GM21717 (cell line): ENCODE measurements around the gene MPDZ.

ENCODE experiments used
- ATAC-seq: cut with Tn5 transposase; IDR thresholded peaks from one replicate; pipeline ENCODE4 v1.9.1; 2021; ENCODE audit warnings: mild to moderate bottlenecking, moderate library complexity; ENCODE audit not compliant: unreplicated experiment

Gene MPDZ

GRCh38 chr9:13088720-13089427, 190.6 kb downstream of the MPDZ start:
- peak; percentile 77 for ATAC-seq

GRCh38 chr9:13083963-13084528, 195.4 kb downstream of the MPDZ start:
- ATAC-seq, result no peak

DNA sequence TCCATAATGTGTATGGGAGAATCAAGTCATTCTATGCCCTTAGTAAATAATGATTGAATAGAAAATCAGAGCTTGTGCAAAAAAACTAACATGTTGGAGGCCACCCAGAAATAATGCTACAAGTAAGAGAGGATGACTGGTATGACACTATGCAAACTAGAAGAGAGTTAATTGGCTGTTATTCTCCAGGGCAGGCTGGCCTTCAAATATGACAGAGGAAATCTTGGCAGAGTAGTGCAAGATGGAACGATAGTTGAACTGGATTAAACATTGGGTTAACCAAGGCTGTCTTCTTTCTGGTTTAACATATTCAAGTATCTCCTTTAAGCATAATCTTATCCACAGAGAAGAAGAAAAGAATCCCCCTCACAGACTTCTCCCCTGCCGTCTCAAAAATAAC, 196.1 kb downstream of the MPDZ start:
- ATAC-seq, result no peak

DNA sequence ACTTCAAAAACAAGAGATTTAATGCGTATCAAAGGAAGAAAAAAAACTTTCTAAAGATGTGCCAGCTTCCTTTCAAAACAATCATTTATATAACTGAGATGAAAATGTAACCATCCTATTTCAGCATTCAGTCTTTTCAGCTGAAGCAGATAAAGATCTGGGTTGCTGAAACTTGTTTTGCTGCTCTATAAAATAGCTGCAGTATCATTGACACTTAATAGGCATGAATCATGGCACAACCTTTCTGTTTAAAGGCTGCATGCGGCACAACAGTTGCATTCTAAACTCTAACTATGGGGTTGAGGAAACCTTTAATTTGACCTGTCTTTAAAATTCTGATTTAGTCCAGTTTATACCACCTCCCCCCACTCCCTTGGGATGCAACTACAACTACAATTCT, 196.7 kb downstream of the MPDZ start:
- no peak for ATAC-seq

GRCh38 chr9:13078164-13078563, 201.3 kb downstream of the MPDZ start:
- ATAC-seq, result no peak

GRCh38 chr9:13076616-13077015, 202.9 kb downstream of the MPDZ start:
- no peak for ATAC-seq

DNA sequence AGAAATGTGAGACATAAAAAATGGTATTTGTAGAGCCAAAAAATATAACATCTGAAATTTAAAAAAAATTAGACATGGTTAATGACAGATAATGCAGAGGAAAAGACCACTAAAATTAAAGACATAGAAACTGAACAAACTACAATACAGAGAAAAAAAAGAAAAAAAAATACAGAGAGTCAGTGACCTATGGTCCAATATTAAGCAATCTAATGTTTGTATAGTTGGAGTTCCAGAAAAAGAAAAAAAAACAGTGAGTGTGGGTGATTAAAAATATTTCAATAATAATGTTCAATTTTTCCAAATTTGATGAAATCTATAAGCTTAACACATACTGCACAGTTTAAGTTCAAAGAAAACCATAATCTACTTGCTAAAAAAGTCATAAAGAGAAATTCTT, 207.6 kb downstream of the MPDZ start:
- no peak for ATAC-seq

DNA sequence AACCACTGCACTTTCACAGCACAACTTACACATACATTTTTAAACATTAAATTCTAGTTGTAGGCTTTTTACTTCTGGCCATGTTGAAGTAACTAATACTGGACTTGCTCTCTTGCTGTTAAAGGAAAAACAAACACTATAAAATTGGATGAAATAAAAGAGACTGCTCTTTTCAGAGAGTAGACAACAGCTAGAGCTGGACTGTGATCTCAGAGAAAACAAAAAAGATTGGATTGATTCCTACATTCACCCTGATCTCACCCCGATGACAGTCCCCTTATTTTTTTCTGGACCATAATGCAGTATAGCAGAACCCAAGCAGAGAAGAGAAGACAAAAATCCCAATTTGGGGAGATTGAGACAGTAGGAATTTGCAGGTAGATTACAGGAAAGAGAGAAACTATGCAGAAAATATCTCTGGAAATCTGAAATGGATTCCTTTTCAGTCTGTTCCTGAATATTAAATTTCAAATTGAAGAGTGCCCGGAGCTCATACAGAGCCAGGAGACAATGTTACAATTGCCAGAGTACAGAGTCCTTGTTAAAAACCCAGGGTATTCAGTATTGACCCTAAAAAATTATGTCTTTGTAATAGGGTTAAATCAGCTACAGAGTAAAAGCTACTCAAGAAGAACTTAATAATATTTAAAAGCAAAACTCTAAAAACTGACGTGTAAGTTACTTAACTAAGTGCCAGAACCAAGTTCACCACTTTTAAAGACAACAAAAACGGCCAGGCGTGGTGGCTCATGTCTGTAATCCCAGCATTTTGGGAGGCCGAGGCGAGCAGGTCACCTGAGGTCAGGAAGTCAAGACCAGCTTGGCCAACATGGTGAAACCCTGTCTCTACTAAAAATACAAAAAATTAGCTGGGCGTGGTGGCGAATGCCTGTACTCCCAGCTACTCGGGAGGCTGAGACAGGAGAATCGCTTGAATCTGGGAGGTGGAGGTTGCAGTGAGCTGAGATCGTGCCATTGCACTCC, 208.6 kb downstream of the MPDZ start:
- no peak for ATAC-seq

GRCh38 chr9:13069498-13069897, 210.0 kb downstream of the MPDZ start:
- ATAC-seq, result no peak

DNA sequence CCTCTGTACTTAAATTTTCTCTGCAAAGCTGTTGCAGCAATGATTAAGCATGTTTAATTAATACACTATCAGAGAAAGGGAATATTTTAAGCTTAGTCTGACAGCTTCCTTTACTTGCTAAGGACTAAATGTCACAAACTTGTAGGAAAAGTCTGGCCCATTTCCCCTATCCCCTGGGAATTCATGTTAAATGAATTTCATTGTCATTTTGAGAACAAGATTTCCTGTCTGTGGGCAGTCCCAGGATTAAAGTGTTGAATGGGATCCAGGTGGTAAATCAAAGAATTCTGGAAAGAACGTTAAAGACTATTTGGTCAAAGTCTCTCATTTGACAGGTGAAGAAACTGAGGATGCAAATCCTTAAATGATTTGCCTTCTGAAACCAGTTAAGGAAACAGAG, 214.8 kb downstream of the MPDZ start:
- ATAC-seq, result no peak

DNA sequence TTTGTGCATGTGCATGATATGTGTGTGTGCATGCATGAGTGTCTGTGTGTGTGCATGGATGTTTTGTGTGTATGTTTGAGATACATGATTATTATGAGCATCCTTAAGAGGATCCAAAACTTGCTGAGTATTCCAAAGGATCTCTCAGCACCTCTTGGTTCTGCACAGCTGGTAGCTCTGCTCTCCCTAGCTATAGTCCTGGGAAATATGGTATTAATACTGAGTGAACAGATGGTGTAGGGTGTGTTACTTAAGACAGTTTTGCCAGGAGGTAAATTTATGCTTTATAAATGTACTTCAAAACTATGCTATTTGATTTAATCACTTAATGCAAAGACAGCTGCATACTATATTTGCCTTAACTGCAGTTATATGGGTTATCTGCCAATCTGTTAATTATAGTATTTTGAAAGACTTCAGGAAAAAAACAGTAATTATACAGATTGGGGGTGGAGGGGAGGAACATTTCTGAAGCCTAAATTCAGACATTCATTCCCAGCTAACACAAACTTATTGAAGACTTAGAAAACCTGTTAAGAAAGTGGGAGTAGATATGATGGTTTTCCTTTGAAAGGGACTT, 215.5 kb downstream of the MPDZ start:
- no peak for ATAC-seq

GRCh38 chr9:13061390-13061789, 218.1 kb downstream of the MPDZ start:
- no peak for ATAC-seq
